PC-9 (cell line): ENCODE results near the gene UBE2R2. TPM values are rescaled to one million over a fixed set of nuclear protein-coding genes. Genes with fewer than 3 reads are reported as not detected.
A peak's percentile ranks its signal among the peaks of the same experiment; 100 is the strongest.
"Not testable (repeated sequence)": the region's sequence is repeated elsewhere in the genome, so short reads cannot be mapped to it uniquely, and the experiment has no call there.

ENCODE experiments used
- BruUV-seq: library from RNA; stranded (reverse); fragments of 400-500 nt; replicated peaks from 2 replicates; lab custom pipeline; 2021; lab: Mats Ljungman, UMichigan
- CTCF ChIA-PET: fragments of 300-600 bp; sonication (Branson Sonifier 250); formaldehyde crosslinking; loops from one replicate; lab custom pipeline; 2022; ENCODE audit warnings: antibody characterized with exemption; lab: Charles Lee
- POLR2A ChIA-PET: fragments of 300-600 bp; sonication (Branson Sonifier 250); formaldehyde crosslinking; loops from one replicate; lab custom pipeline; 2022; ENCODE audit warnings: antibody characterized with exemption; ENCODE audit not compliant: unreplicated experiment; lab: Charles Lee
- DNase-seq, 2 experiments: peaks; one replicate each; pipeline versions ENCODE4 v3.0.0 to v3.0.0-alpha.2; 2015 to 2022; ENCODE audit warnings: mixed read lengths in 1 of 2
- H2AFZ ChIP-seq: fragments of 200-600 bp; sonication (generic); 2 replicates; pipeline ENCODE4 v1.8.1; 2017; ENCODE audit warnings: antibody characterized with exemption
- H3F3A ChIP-seq: fragments of 200-600 bp; sonication (generic); 2 replicates; pipeline ENCODE4 v1.8.1; 2017; ENCODE audit warnings: antibody characterized with exemption, mild to moderate bottlenecking, low read depth; ENCODE audit not compliant: insufficient read depth
- H3K27ac ChIP-seq: fragments of 200-600 bp; sonication (generic); 2 replicates; pipeline ENCODE4 v1.6.1; 2016; ENCODE audit warnings: mixed run types
- H3K27me3 ChIP-seq: fragments of 200-600 bp; sonication (generic); 2 replicates; pipeline ENCODE4 v1.6.1; 2016; ENCODE audit warnings: low read depth, mixed run types; ENCODE audit not compliant: insufficient read depth
- H3K36me3 ChIP-seq: fragments of 200-600 bp; sonication (generic); 2 replicates; pipeline ENCODE4 v1.6.1; 2016; ENCODE audit warnings: low read depth, mixed run types
- H3K4me1 ChIP-seq: fragments of 200-600 bp; sonication (generic); replicated peaks from 2 replicates; pipeline ENCODE4 v1.6.1; 2016; ENCODE audit warnings: mixed run types; ENCODE audit not compliant: insufficient read depth
- H3K4me2 ChIP-seq: fragments of 200-600 bp; sonication (generic); 2 replicates; pipeline ENCODE4 v1.6.1; 2017; ENCODE audit warnings: mixed run types
- H3K4me3 ChIP-seq: fragments of 200-600 bp; sonication (generic); 2 replicates; pipeline ENCODE4 v1.6.1; 2016; ENCODE audit warnings: mixed run types
- H3K79me2 ChIP-seq: fragments of 200-600 bp; sonication (generic); 2 replicates; pipeline ENCODE4 v1.6.1; 2017; ENCODE audit warnings: low read depth, mixed run types
- H3K9me2 ChIP-seq: fragments of 200-600 bp; sonication (generic); 2 replicates; pipeline ENCODE4 v1.8.1; 2017; ENCODE audit warnings: mild to moderate bottlenecking; ENCODE audit not compliant: insufficient read depth
- H3K9me3 ChIP-seq: fragments of 200-600 bp; sonication (generic); 2 replicates; pipeline ENCODE4 v1.8.1; 2016; ENCODE audit warnings: low read depth; ENCODE audit not compliant: insufficient read depth
- H4K20me1 ChIP-seq: fragments of 200-600 bp; sonication (generic); 2 replicates; pipeline ENCODE4 v1.8.1; 2017; ENCODE audit not compliant: insufficient read depth
- EZH2 ChIP-seq: fragments of 200-600 bp; sonication (generic); IDR thresholded peaks from 2 replicates; pipeline ENCODE4 v1.8.0; 2017; ENCODE audit warnings: antibody characterized with exemption, low read depth
- intact Hi-C: fragments of 100-400 bp; cut with micrococcal nuclease; formaldehyde crosslinking; loops from one replicate; pipeline ENCODE4 v1.10.0; 2022; ENCODE audit not compliant: unreplicated experiment
- total RNA-seq: library from RNA; stranded (reverse); gene quantifications from 2 replicates; pipeline ENCODE4 v1.2.3, GENCODE V29; 2021
- TF ChIP-seq, protein P1 (sequence below): fragments of 200-600 bp; sonication (generic); conservative IDR thresholded peaks from 2 replicates; pipeline ENCODE4 v1.6.1; 2017; ENCODE audit warnings: mixed run types, antibody characterized with exemption, mild to moderate bottlenecking, moderate library complexity

The UBE2R2 gene
- total RNA-seq, 1 experiment from 2014 or later, result 38.9 TPM

DNA sequence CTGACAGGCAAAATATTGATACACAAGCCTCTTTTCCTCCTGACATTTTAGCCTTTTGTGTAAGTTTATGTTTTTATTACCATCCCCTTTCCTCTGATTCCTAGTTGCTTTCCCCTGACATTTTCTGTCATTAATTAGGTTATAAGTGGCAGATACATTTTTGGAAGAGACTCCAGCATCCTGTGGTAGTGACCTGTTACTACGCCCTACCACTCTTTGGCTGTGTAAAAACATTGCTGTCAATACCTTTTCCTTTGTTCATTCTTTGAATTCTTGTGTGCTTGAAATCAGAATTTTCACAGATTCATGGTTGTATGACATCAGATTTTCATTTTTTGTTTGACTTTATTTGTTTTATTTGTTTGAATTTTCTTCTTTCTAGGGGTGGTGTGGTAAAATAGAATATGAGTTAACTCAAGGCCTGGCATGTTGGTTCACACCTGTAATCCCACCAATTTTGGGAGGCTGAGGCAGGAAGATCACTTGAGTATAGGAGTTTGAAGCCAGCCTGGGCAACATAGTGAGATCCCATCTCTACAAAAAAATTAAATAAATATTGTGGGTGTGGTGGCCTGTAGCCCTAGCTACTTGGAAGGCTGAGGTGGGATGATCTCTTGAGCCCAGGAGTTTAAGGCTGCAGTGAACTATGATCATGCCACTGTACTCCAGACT, 43.4 kb downstream of the UBE2R2 start:
- Histone ChIP-seq H3K9me2 (no peaks in the 10 kb centered on the region), H3K4me1 (no peaks in the 10 kb centered on the region), H2AFZ (no peak overlapping the region), H3F3A (0 out of 2 replicates have a peak, but pooled peaks cover 5% of the 10 kb centered on the region), H3K27ac (peak overlapping the region; percentile 12; the same call in 1 of the 2 replicates), H3K27me3 (no peaks in the 10 kb centered on the region), H3K79me2 (peaks cover 87% of the 10 kb centered on the region), H3K9me3 (no peaks in the 10 kb centered on the region), H3K4me3 (no peak overlapping the region), H3K4me2 (no peak overlapping the region), H4K20me1 (peaks cover 9% of the 10 kb centered on the region), H3K36me3 (no peaks in the 10 kb centered on the region)
- intact Hi-C loops, result no loop called here
- TF ChIP-seq EZH2, result no peak
- TF ChIP-seq, protein P1, sequence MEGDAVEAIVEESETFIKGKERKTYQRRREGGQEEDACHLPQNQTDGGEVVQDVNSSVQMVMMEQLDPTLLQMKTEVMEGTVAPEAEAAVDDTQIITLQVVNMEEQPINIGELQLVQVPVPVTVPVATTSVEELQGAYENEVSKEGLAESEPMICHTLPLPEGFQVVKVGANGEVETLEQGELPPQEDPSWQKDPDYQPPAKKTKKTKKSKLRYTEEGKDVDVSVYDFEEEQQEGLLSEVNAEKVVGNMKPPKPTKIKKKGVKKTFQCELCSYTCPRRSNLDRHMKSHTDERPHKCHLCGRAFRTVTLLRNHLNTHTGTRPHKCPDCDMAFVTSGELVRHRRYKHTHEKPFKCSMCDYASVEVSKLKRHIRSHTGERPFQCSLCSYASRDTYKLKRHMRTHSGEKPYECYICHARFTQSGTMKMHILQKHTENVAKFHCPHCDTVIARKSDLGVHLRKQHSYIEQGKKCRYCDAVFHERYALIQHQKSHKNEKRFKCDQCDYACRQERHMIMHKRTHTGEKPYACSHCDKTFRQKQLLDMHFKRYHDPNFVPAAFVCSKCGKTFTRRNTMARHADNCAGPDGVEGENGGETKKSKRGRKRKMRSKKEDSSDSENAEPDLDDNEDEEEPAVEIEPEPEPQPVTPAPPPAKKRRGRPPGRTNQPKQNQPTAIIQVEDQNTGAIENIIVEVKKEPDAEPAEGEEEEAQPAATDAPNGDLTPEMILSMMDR, result no peak
- POLR2A ChIA-PET, result no interaction called here
- no TSS peak for BruUV-seq
- CTCF ChIA-PET, result no interaction called here
- no peak for DNase-seq

DNA sequence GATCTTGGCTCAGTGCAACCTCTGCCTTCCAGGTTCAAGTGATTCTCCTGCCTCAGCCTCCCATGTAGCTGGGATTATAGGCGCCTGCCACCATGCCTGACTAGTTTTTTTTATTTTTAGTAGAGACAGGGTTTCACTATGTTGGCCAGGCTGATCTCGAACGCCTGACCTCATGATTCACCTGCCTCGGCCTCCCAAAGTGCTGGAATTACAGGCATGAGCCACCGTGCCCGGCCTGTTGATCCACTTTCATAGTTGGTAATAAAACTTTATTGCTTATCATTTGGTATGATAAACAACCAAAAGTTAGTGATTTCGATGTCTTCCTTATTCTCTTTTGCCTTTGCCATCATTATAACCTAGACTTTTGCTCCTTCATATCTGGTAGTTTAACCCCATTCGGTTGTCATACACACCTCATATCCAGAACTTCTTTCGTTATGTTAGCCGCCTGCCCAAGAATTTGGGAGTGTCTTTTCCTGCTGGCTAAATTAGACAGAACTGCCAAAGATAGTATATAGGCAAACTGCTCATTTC, 45.0 kb downstream of the UBE2R2 start:
- Histone ChIP-seq H3K9me2 (no peaks in the 10 kb centered on the region), H3K4me1 (no peaks in the 10 kb centered on the region), H3K36me3 (no peaks in the 10 kb centered on the region), H3K9me3 (no peaks in the 10 kb centered on the region), H4K20me1 (peaks cover 7% of the 10 kb centered on the region), H2AFZ (no peak overlapping the region), H3K27ac (no peak overlapping the region), H3K79me2 (peaks cover 87% of the 10 kb centered on the region), H3K4me2 (no peak overlapping the region), H3K4me3 (no peak overlapping the region), H3F3A (0 out of 2 replicates have a peak, but pooled peaks cover 5% of the 10 kb centered on the region), H3K27me3 (no peaks in the 10 kb centered on the region)
- BruUV-seq, result no TSS peak
- TF ChIP-seq, protein P1, result no peak
- TF ChIP-seq EZH2, result no peak
- CTCF ChIA-PET, result no interaction called here
- intact Hi-C loops, result no loop called here
- DNase-seq, result no peak
- POLR2A ChIA-PET, result no interaction called here

DNA sequence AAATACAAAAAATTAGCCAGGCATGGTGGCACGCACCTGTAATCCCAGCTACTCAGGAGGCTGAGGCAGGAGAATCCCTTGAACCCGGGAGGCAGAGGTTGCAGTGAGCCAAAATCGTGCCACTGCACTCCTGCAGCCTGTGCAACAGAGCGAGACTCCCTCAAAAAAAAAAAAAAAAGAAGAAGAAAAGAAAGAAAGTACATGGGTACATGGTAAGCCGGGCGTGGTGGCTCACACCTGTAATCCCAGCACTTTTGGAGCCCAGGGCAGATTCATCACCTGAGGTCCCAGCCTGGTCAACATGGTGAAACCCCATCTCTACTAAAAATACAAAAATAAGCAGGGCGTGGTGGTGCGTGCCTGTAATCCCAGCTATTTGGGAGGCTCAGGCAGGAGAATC, 46.1 kb downstream of the UBE2R2 start:
- H3K4me3 ChIP-seq, H2AFZ ChIP-seq, H4K20me1 ChIP-seq, BruUV-seq, CTCF ChIA-PET, H3K4me2 ChIP-seq, H3K36me3 ChIP-seq, H3F3A ChIP-seq, H3K9me3 ChIP-seq, H3K4me1 ChIP-seq, intact Hi-C loops, H3K27ac ChIP-seq, H3K27me3 ChIP-seq, DNase-seq, H3K9me2 ChIP-seq: not testable (repeated sequence)
- POLR2A ChIA-PET, result interaction anchor here (0.7 kb wide), 1 partner anchor 13 kb away, joined by 8 read pairs; no protein-coding TSS in a partner anchor
- peaks cover 87% of the 10 kb centered on the region for H3K79me2 ChIP-seq
